Effector memory CD4-positive, alpha-beta T cell (primary cell): ENCODE measurements around the gene C14orf93.
"Not testable (repeated sequence)": the region's sequence is repeated elsewhere in the genome, so short reads cannot be mapped to it uniquely, and the experiment has no call there.

Source experiments
- DNase-seq, 3 donors: peaks; one replicate each; pipeline ENCODE4 v3.0.0-alpha.2; 2020
- H3K27ac ChIP-seq: 2 replicates; pipeline ENCODE4 v1.7.0; 2013; ENCODE audit warnings: mild to moderate bottlenecking, low read length, moderate library complexity; ENCODE audit not compliant: insufficient read depth, poor library complexity, severe bottlenecking
- H3K27me3 ChIP-seq: replicated peaks from 2 replicates; pipeline ENCODE4 v1.7.0; 2013; ENCODE audit warnings: mild to moderate bottlenecking, low read length; ENCODE audit not compliant: insufficient read depth, control insufficient read depth, poor library complexity, severe bottlenecking
- H3K36me3 ChIP-seq: 2 replicates; pipeline ENCODE4 v1.7.0; 2013; ENCODE audit warnings: mild to moderate bottlenecking, low read length, moderate library complexity; ENCODE audit not compliant: control insufficient read depth, insufficient read depth
- H3K4me1 ChIP-seq: 2 replicates; pipeline ENCODE4 v1.7.0; 2013; ENCODE audit warnings: low read length, mild to moderate bottlenecking; ENCODE audit not compliant: control insufficient read depth, insufficient read depth, poor library complexity, severe bottlenecking
- H3K4me3 ChIP-seq: 2 replicates; pipeline ENCODE4 v1.7.0; 2013; ENCODE audit warnings: low read length, low read depth, mild to moderate bottlenecking; ENCODE audit not compliant: insufficient read depth, poor library complexity, severe bottlenecking
- H3K9me3 ChIP-seq: 2 replicates; pipeline ENCODE4 v1.7.0; 2013; ENCODE audit warnings: mild to moderate bottlenecking, low read length, moderate library complexity; ENCODE audit not compliant: control insufficient read depth

The C14orf93 gene

GRCh38 chr14:23004274-23004673, 5.7 kb downstream of the C14orf93 start:
- not testable (repeated sequence) for DNase-seq, H3K27me3 ChIP-seq, H3K27ac ChIP-seq, H3K36me3 ChIP-seq, H3K9me3 ChIP-seq, H3K4me3 ChIP-seq
- peaks cover 12% of the 10 kb centered on the region for H3K4me1 ChIP-seq

- Histone ChIP-seq H3K4me3 (no peak overlapping the region), H3K36me3 (no peaks in the 10 kb centered on the region), H3K4me1 (peaks cover 7% of the 10 kb centered on the region), H3K27me3 (no peaks in the 10 kb centered on the region), H3K9me3 (no peaks in the 10 kb centered on the region), H3K27ac (no peak overlapping the region)
- no peak for DNase-seq
Observed at GRCh38 chr14:23002592-23002991, 7.4 kb downstream of the C14orf93 start.

- no peaks in the 10 kb centered on the region for H3K36me3 ChIP-seq
- H3K4me1 ChIP-seq: no peaks in the 10 kb centered on the region
- H3K9me3 ChIP-seq: no peaks in the 10 kb centered on the region
- no peak for DNase-seq
- no peak overlapping the region for H3K27ac ChIP-seq
- H3K27me3 ChIP-seq: no peaks in the 10 kb centered on the region
- H3K4me3 ChIP-seq: no peak overlapping the region
Observed at GRCh38 chr14:23000860-23001259, 9.1 kb downstream of the C14orf93 start.

- H3K27ac ChIP-seq: no peak overlapping the region
Observed at GRCh38 chr14:22998329-22999012, 11.5 kb downstream of the C14orf93 start.

GRCh38 chr14:22997676-22998323, 12.1 kb downstream of the C14orf93 start:
- H3K9me3 ChIP-seq: no peaks in the 10 kb centered on the region

More at GRCh38 chr14:22998329-22999012, 11.5 kb downstream of the C14orf93 start:
- Histone ChIP-seq H3K4me1 (no peaks in the 10 kb centered on the region), H3K9me3 (no peaks in the 10 kb centered on the region), H3K36me3 (no peaks in the 10 kb centered on the region), H3K27me3 (no peaks in the 10 kb centered on the region), H3K4me3 (no peak overlapping the region)
- DNase-seq: no peak

GRCh38 chr14:22996768-22997654, 12.9 kb downstream of the C14orf93 start:
- H3K27ac ChIP-seq: no peak overlapping the region
- H3K9me3 ChIP-seq: no peaks in the 10 kb centered on the region
- H3K27me3 ChIP-seq: no peaks in the 10 kb centered on the region
- H3K36me3 ChIP-seq: no peaks in the 10 kb centered on the region
- no peak for DNase-seq
- H3K4me3 ChIP-seq: no peak overlapping the region
- no peaks in the 10 kb centered on the region for H3K4me1 ChIP-seq

More at GRCh38 chr14:22997676-22998323, 12.1 kb downstream of the C14orf93 start:
- Histone ChIP-seq H3K4me3 (no peak overlapping the region), H3K27me3 (no peaks in the 10 kb centered on the region), H3K4me1 (no peaks in the 10 kb centered on the region), H3K27ac (no peak overlapping the region), H3K36me3 (no peaks in the 10 kb centered on the region)
- DNase-seq: no peak

- Histone ChIP-seq H3K4me1 (no peaks in the 10 kb centered on the region), H3K27me3 (no peaks in the 10 kb centered on the region), H3K9me3 (no peaks in the 10 kb centered on the region), H3K4me3 (no peak overlapping the region), H3K27ac (no peak overlapping the region), H3K36me3 (no peaks in the 10 kb centered on the region)
- no peak for DNase-seq
Observed at GRCh38 chr14:22995889-22996625, 13.9 kb downstream of the C14orf93 start.

GRCh38 chr14:22994762-22995275, 15.1 kb downstream of the C14orf93 start:
- Histone ChIP-seq H3K4me3 (no peak overlapping the region), H3K9me3 (no peaks in the 10 kb centered on the region), H3K27me3 (no peaks in the 10 kb centered on the region), H3K27ac (no peak overlapping the region), H3K36me3 (no peaks in the 10 kb centered on the region), H3K4me1 (no peaks in the 10 kb centered on the region)
- DNase-seq: no peak

GRCh38 chr14:22993517-22993916, 16.4 kb downstream of the C14orf93 start:
- Histone ChIP-seq H3K4me3 (no peak overlapping the region), H3K27ac (no peak overlapping the region), H3K4me1 (no peaks in the 10 kb centered on the region), H3K9me3 (no peaks in the 10 kb centered on the region), H3K27me3 (no peaks in the 10 kb centered on the region), H3K36me3 (no peaks in the 10 kb centered on the region)
- no peak for DNase-seq
